ENCODE data around the gene FAR2. TPM values are rescaled to one million over a fixed set of nuclear protein-coding genes. Genes with fewer than 3 reads are reported as not detected.

FAR2 gene
- total and polyA plus RNA-seq, 4 donors = 0.81 to 7.6 (median 3.1) TPM

DNA sequence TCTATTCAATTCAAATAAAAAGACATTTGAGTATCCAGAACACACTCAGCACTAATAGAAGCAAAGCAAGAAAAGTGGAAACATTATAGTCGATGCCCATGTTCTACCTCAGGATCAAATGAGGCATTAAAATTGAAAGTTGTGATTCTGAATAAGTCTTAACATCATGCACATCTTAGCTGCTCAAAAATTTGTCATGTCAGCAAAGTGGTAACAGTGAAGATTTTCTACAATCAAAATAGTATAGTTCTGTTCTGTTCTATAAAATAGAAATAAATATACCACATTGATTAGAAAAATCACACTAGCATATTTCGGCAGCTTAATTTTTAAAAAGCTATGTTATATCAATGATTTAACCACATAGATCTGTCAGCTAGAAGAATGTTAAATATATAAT, 157.2 kb downstream of the FAR2 start:
- H3K4me3 ChIP-seq (ENCODE audit: low read depth in 1 of 3, low read length in 3 of 3) = no peak overlapping the region
- H3K9ac ChIP-seq (ENCODE audit: low read depth in 1 of 2, low read length in 2 of 2) = no peak overlapping the region
- H3K27ac ChIP-seq (ENCODE audit: low read depth in 1 of 2, low read length in 2 of 2) = no peak overlapping the region
- H3K4me1 ChIP-seq (ENCODE audit: control insufficient read depth in 4 of 4, insufficient read depth in 4 of 4, low read length in 3 of 4) = no peaks in the 10 kb centered on the region
- DNase-seq (ENCODE audit: low spot score) = no peak
- TF ChIP-seq EGR1 (IDR thresholded peaks at IDR 0.05; ENCODE audit: low read depth in 2 of 2) = no peak
- TF ChIP-seq RXRA (IDR thresholded peaks at IDR 0.05) = no peak
- no peak for TF ChIP-seq REST (IDR thresholded peaks at IDR 0.05)
- TF ChIP-seq HNF4A (conservative IDR thresholded peaks at IDR 0.05) = no peak
- TF ChIP-seq, protein P1, sequence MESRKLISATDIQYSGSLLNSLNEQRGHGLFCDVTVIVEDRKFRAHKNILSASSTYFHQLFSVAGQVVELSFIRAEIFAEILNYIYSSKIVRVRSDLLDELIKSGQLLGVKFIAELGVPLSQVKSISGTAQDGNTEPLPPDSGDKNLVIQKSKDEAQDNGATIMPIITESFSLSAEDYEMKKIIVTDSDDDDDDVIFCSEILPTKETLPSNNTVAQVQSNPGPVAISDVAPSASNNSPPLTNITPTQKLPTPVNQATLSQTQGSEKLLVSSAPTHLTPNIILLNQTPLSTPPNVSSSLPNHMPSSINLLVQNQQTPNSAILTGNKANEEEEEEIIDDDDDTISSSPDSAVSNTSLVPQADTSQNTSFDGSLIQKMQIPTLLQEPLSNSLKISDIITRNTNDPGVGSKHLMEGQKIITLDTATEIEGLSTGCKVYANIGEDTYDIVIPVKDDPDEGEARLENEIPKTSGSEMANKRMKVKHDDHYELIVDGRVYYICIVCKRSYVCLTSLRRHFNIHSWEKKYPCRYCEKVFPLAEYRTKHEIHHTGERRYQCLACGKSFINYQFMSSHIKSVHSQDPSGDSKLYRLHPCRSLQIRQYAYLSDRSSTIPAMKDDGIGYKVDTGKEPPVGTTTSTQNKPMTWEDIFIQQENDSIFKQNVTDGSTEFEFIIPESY (IDR thresholded peaks at IDR 0.05) = no peak
- TF ChIP-seq CTCF (IDR thresholded peaks at IDR 0.05; ENCODE audit: low read depth, low read length, missing input control) = no peak
- TF ChIP-seq SP1 (IDR thresholded peaks at IDR 0.05) = no peak
- TF ChIP-seq GABPA (IDR thresholded peaks at IDR 0.05 in 1 of 2, conservative IDR thresholded peaks at IDR 0.05 in 1 of 2) = no peak
- no peak for TF ChIP-seq JUND (IDR thresholded peaks at IDR 0.05)
- no peak for TF ChIP-seq TAF1 (conservative IDR thresholded peaks at IDR 0.05)
- no peak for TF ChIP-seq NR2F2 (IDR thresholded peaks at IDR 0.05)
- no peak for TF ChIP-seq RAD21 (IDR thresholded peaks at IDR 0.05)
- no peak for TF ChIP-seq HNF4G (IDR thresholded peaks at IDR 0.05)
- TF ChIP-seq MAX (IDR thresholded peaks at IDR 0.05) = no peak
- 72% methylated on average over 2 of the region's 2 CpGs for WGBS
- H3K9me3 ChIP-seq (ENCODE audit: control insufficient read depth in 4 of 4, low read length in 3 of 4) = no peaks in the 10 kb centered on the region
- no peaks in the 10 kb centered on the region for H3K36me3 ChIP-seq (ENCODE audit: control insufficient read depth in 4 of 4, insufficient read depth in 3 of 4, low read depth in 1 of 4, low read length in 3 of 4)
- H3K27me3 ChIP-seq (ENCODE audit: control insufficient read depth in 4 of 4, insufficient read depth in 4 of 4, low read length in 3 of 4) = no peaks in the 10 kb centered on the region

GRCh38 chr12:29306682-29307081, 157.6 kb downstream of the FAR2 start:
- H3K4me3 ChIP-seq (ENCODE audit: low read depth in 1 of 3, low read length in 3 of 3) = no peak overlapping the region
- no peak overlapping the region for H3K27ac ChIP-seq (ENCODE audit: low read depth in 1 of 2, low read length in 2 of 2)
- no peaks in the 10 kb centered on the region for H3K9me3 ChIP-seq (ENCODE audit: control insufficient read depth in 4 of 4, low read length in 3 of 4)
- 86% methylated on average over 2 of the region's 2 CpGs for WGBS
- H3K9ac ChIP-seq (ENCODE audit: low read depth in 1 of 2, low read length in 2 of 2) = no peak overlapping the region
- no peak for DNase-seq (ENCODE audit: low spot score)
- H3K27me3 ChIP-seq (ENCODE audit: control insufficient read depth in 4 of 4, insufficient read depth in 4 of 4, low read length in 3 of 4) = no peaks in the 10 kb centered on the region
- H3K4me1 ChIP-seq (ENCODE audit: control insufficient read depth in 4 of 4, insufficient read depth in 4 of 4, low read length in 3 of 4) = no peaks in the 10 kb centered on the region
- TF ChIP-seq REST (IDR thresholded peaks at IDR 0.05) (no peak), YY1 (IDR thresholded peaks at IDR 0.05) (no peak), RXRA (IDR thresholded peaks at IDR 0.05) (no peak), GABPA (IDR thresholded peaks at IDR 0.05 in 1 of 2, conservative IDR thresholded peaks at IDR 0.05 in 1 of 2) (no peak), FOXA1 (IDR thresholded peaks at IDR 0.05) (no peak), FOXA2 (IDR thresholded peaks at IDR 0.05) (no peak), MAX (IDR thresholded peaks at IDR 0.05) (no peak), TAF1 (conservative IDR thresholded peaks at IDR 0.05) (no peak), EGR1 (IDR thresholded peaks at IDR 0.05; ENCODE audit: low read depth in 2 of 2) (no peak), HNF4A (conservative IDR thresholded peaks at IDR 0.05) (no peak), NR2F2 (IDR thresholded peaks at IDR 0.05) (no peak), ATF3 (IDR thresholded peaks at IDR 0.05) (no peak)
- TF ChIP-seq, protein P1 (IDR thresholded peaks at IDR 0.05) = no peak
- no peaks in the 10 kb centered on the region for H3K36me3 ChIP-seq (ENCODE audit: control insufficient read depth in 4 of 4, insufficient read depth in 3 of 4, low read depth in 1 of 4, low read length in 3 of 4)
